ENCODE results near the gene MT1H. TPM values are rescaled to one million over a fixed set of nuclear protein-coding genes. Genes with fewer than 3 reads are reported as not detected.
A peak's percentile ranks its signal among the peaks of the same experiment; 100 is the strongest.

The MT1H gene
- total and polyA plus RNA-seq, 2 of the 13 experiments (the other 11 are each of a cell fraction or from before 2014, with no cell fraction given): 0.60 TPM; not detected in 1

- no peak for TF ChIP-seq TIGD3 (CRISPR knock-in tag; IDR thresholded peaks at IDR 0.05; ENCODE audit: borderline replicate concordance)
- no peak for TF ChIP-seq CENPX (CRISPR knock-in tag; IDR thresholded peaks at IDR 0.05)
- TF ChIP-seq ZNF607 (CRISPR knock-in tag; IDR thresholded peaks at IDR 0.05; ENCODE audit: borderline replicate concordance): no peak
- TF ChIP-seq, protein P1, sequence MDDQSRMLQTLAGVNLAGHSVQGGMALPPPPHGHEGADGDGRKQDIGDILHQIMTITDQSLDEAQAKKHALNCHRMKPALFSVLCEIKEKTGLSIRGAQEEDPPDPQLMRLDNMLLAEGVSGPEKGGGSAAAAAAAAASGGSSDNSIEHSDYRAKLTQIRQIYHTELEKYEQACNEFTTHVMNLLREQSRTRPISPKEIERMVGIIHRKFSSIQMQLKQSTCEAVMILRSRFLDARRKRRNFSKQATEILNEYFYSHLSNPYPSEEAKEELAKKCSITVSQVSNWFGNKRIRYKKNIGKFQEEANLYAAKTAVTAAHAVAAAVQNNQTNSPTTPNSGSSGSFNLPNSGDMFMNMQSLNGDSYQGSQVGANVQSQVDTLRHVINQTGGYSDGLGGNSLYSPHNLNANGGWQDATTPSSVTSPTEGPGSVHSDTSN (CRISPR knock-in tag; IDR thresholded peaks at IDR 0.05; ENCODE audit: borderline replicate concordance): no peak
- no peak for TF ChIP-seq ZNF350 (CRISPR knock-in tag; IDR thresholded peaks at IDR 0.05; ENCODE audit: borderline replicate concordance, low read depth)
- no peak for TF ChIP-seq ARHGAP35 (CRISPR knock-in tag; IDR thresholded peaks at IDR 0.05; ENCODE audit: borderline replicate concordance)
- TF ChIP-seq HNF4A (CRISPR knock-in tag; IDR thresholded peaks at IDR 0.05): peak; percentile 49; the same call in 1 of the 2 replicates
- TF ChIP-seq TGIF2 (CRISPR knock-in tag; IDR thresholded peaks at IDR 0.05): no peak
- no peak for TF ChIP-seq PITX1 (CRISPR knock-in tag; IDR thresholded peaks at IDR 0.05)
- no peak for TF ChIP-seq TOPORS (CRISPR knock-in tag; IDR thresholded peaks at IDR 0.05)
- TF ChIP-seq ZKSCAN8 (CRISPR knock-in tag; IDR thresholded peaks at IDR 0.05; ENCODE audit: borderline replicate concordance): no peak
- TF ChIP-seq, protein P2, sequence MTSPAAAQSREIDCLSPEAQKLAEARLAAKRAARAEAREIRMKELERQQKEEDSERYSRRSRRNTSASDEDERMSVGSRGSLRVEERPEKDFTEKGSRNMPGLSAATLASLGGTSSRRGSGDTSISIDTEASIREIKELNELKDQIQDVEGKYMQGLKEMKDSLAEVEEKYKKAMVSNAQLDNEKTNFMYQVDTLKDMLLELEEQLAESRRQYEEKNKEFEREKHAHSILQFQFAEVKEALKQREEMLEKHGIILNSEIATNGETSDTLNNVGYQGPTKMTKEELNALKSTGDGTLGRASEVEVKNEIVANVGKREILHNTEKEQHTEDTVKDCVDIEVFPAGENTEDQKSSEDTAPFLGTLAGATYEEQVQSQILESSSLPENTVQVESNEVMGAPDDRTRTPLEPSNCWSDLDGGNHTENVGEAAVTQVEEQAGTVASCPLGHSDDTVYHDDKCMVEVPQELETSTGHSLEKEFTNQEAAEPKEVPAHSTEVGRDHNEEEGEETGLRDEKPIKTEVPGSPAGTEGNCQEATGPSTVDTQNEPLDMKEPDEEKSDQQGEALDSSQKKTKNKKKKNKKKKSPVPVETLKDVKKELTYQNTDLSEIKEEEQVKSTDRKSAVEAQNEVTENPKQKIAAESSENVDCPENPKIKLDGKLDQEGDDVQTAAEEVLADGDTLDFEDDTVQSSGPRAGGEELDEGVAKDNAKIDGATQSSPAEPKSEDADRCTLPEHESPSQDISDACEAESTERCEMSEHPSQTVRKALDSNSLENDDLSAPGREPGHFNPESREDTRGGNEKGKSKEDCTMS (CRISPR knock-in tag; conservative IDR thresholded peaks at IDR 0.05): no peak
- no peak; the same call in 1 of the 2 replicates for TF ChIP-seq SOX5 (CRISPR knock-in tag; IDR thresholded peaks at IDR 0.05; ENCODE audit: borderline replicate concordance)
- TF ChIP-seq GRHL1 (CRISPR knock-in tag; conservative IDR thresholded peaks at IDR 0.05): no peak
- no peak for TF ChIP-seq FOXM1 (CRISPR knock-in tag; IDR thresholded peaks at IDR 0.05)
- TF ChIP-seq, protein P3, sequence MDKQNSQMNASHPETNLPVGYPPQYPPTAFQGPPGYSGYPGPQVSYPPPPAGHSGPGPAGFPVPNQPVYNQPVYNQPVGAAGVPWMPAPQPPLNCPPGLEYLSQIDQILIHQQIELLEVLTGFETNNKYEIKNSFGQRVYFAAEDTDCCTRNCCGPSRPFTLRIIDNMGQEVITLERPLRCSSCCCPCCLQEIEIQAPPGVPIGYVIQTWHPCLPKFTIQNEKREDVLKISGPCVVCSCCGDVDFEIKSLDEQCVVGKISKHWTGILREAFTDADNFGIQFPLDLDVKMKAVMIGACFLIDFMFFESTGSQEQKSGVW (CRISPR knock-in tag; IDR thresholded peaks at IDR 0.05; ENCODE audit: borderline replicate concordance): no peak
- TF ChIP-seq MED1 (CRISPR knock-in tag; IDR thresholded peaks at IDR 0.05): no peak
- TF ChIP-seq ZNF644 (CRISPR knock-in tag; IDR thresholded peaks at IDR 0.05; ENCODE audit: low read depth): no peak
- TF ChIP-seq RXRB (CRISPR knock-in tag; IDR thresholded peaks at IDR 0.05; ENCODE audit: borderline replicate concordance): 0 out of 2 replicates have a peak, but pooled peaks have one; percentile 25
- TF ChIP-seq ZFP41 (CRISPR knock-in tag; IDR thresholded peaks at IDR 0.05; ENCODE audit: borderline replicate concordance): no peak
- no peak for TF ChIP-seq NRL (CRISPR knock-in tag; IDR thresholded peaks at IDR 0.05; ENCODE audit: borderline replicate concordance)
- TF ChIP-seq YEATS4 (CRISPR knock-in tag; IDR thresholded peaks at IDR 0.05; ENCODE audit: borderline replicate concordance): 0 out of 2 replicates have a peak, but pooled peaks have one; percentile 27
- no peak for TF ChIP-seq ZFAT (CRISPR knock-in tag; conservative IDR thresholded peaks at IDR 0.05)
Observed at GRCh38 chr16:56709443-56710040, 39.9 kb downstream of the MT1H start (continued).

Measured in HepG2 (cell line).